ENCODE data around the gene UBE2D3. TPM values are rescaled to one million over a fixed set of nuclear protein-coding genes. Genes with fewer than 3 reads are reported as not detected.

Gene UBE2D3
- total RNA-seq, 1 donor from 2014 or later, result 261 TPM

DNA sequence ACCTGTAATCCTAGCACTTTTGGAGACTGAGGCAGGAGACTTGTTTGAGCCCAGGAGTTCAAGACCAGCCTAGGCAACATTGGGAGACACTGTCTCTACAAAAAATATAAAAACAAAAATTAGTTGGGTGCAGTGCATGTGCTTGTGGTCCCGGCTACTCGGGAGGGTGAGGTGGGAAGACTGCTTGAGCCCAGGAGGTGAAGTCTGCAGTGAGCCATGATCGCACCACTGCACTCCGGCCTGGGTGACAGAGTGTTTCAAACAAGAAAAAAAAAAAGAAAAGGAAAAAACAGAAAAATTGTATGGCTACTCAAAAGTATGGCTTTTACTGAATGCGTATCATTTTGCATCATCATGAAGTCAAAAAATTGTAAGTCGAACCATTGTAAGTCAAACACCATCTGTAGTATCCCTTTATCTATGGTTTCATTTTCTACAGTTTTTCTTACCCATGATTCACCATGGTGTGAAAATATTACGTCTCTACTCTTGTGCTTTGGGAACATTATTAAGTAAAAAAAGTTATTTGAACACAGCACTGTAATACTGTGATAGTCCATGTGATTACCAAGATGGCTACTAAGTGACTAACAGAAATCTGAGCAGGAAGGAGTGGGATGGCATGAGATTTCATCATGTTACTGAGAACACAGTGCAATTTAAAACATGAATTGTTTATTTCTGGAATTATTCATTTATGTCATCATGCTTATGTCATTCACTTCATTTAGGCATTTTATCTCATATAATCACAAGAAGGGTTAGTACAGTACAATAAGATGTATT lies 40.1 kb downstream of the UBE2D3 start:
- TF ChIP-seq, protein P1, sequence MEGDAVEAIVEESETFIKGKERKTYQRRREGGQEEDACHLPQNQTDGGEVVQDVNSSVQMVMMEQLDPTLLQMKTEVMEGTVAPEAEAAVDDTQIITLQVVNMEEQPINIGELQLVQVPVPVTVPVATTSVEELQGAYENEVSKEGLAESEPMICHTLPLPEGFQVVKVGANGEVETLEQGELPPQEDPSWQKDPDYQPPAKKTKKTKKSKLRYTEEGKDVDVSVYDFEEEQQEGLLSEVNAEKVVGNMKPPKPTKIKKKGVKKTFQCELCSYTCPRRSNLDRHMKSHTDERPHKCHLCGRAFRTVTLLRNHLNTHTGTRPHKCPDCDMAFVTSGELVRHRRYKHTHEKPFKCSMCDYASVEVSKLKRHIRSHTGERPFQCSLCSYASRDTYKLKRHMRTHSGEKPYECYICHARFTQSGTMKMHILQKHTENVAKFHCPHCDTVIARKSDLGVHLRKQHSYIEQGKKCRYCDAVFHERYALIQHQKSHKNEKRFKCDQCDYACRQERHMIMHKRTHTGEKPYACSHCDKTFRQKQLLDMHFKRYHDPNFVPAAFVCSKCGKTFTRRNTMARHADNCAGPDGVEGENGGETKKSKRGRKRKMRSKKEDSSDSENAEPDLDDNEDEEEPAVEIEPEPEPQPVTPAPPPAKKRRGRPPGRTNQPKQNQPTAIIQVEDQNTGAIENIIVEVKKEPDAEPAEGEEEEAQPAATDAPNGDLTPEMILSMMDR (IDR thresholded peaks at IDR 0.05; ENCODE audit: partially characterized antibody, unreplicated experiment), result no peak
- no peak for DNase-seq
- Mint-ChIP-seq H3K9me3 (ENCODE audit: unreplicated experiment) (peaks cover 2% of the 10 kb centered on the region), H3K27me3 (ENCODE audit: unreplicated experiment) (no peaks in the 10 kb centered on the region), H3K4me1 (ENCODE audit: low read depth, unreplicated experiment) (no peaks in the 10 kb centered on the region), H3K27ac (ENCODE audit: unreplicated experiment) (no peak overlapping the region), H3K4me3 (ENCODE audit: unreplicated experiment) (no peak overlapping the region), H3K36me3 (ENCODE audit: unreplicated experiment) (no peaks in the 10 kb centered on the region)

DNA sequence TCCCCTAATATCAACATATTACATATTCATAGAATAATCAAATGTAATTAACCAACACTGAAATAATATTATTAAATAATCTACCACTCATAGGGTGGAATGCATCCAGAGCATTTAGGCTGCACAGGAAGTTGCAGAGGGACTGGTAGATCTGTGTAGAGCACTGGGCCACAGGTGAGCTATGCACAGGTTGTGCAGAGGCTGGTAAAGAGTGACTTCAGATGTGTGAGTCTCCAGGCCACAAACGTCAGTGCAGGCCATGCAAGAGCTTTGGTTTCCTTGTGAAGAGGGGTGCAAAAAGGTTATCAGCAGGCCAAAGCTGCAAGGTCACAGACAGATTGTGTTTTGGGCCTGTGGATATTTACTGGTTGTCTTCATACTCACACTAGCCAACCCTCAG lies 41.1 kb downstream of the UBE2D3 start:
- H3K9me3 Mint-ChIP-seq (ENCODE audit: unreplicated experiment), result peaks cover 2% of the 10 kb centered on the region
- no peaks in the 10 kb centered on the region for H3K4me1 Mint-ChIP-seq (ENCODE audit: low read depth, unreplicated experiment)
- no peaks in the 10 kb centered on the region for H3K27me3 Mint-ChIP-seq (ENCODE audit: unreplicated experiment)
- H3K36me3 Mint-ChIP-seq (ENCODE audit: unreplicated experiment), result no peaks in the 10 kb centered on the region
- TF ChIP-seq, protein P1 (IDR thresholded peaks at IDR 0.05; ENCODE audit: partially characterized antibody, unreplicated experiment), result no peak
- no peak overlapping the region for H3K4me3 Mint-ChIP-seq (ENCODE audit: unreplicated experiment)
- H3K27ac Mint-ChIP-seq (ENCODE audit: unreplicated experiment), result no peak overlapping the region
- DNase-seq, result no peak

DNA sequence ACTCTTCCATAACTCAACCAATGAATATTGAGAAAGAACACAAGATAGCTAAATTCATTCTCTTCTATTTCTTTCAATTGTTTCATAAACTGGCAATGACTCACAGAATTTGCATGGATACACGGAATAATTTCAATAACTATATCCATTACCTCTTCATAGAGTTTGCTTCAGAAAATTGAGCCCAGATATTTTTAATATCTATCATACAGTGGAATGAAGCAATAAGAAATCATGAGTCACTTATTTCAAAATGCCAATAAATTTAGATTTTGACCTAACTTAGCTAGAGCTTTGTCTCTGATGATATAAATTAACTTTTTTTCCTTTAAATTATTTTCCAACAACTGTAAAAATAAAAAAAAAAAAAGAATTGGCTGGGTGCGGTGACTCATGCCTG lies 44.3 kb downstream of the UBE2D3 start:
- Mint-ChIP-seq H3K4me1 (ENCODE audit: low read depth, unreplicated experiment) (no peaks in the 10 kb centered on the region), H3K9me3 (ENCODE audit: unreplicated experiment) (peaks cover 2% of the 10 kb centered on the region), H3K36me3 (ENCODE audit: unreplicated experiment) (no peaks in the 10 kb centered on the region), H3K4me3 (ENCODE audit: unreplicated experiment) (no peak overlapping the region), H3K27me3 (ENCODE audit: unreplicated experiment) (no peaks in the 10 kb centered on the region), H3K27ac (ENCODE audit: unreplicated experiment) (no peak overlapping the region)
- TF ChIP-seq, protein P1 (IDR thresholded peaks at IDR 0.05; ENCODE audit: partially characterized antibody, unreplicated experiment), result no peak
- no peak for DNase-seq

DNA sequence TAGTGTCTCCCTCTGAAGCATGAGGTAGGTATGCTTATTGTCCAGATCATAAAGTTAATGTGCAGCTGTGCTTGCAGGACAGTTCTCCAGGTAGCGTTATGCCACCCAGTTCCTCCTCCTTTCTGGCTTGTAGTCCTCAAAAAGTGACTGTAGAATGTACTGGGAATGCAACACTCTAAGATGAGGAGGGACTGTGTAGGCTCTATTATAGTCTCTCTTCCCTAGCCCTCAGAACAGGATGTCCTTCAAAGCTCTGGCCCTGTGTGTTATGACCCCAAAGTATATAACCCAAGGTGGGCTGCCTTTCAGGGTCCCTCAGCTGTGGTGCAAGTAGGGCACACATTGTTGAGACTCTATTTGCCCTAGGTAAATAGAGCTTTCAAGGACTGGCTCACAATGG lies 45.8 kb downstream of the UBE2D3 start:
- no peaks in the 10 kb centered on the region for H3K36me3 Mint-ChIP-seq (ENCODE audit: unreplicated experiment)
- TF ChIP-seq, protein P1 (IDR thresholded peaks at IDR 0.05; ENCODE audit: partially characterized antibody, unreplicated experiment), result no peak
- no peak overlapping the region for H3K27ac Mint-ChIP-seq (ENCODE audit: unreplicated experiment)
- DNase-seq, result no peak
- H3K4me1 Mint-ChIP-seq (ENCODE audit: low read depth, unreplicated experiment), result no peaks in the 10 kb centered on the region
- H3K4me3 Mint-ChIP-seq (ENCODE audit: unreplicated experiment), result no peak overlapping the region
- H3K27me3 Mint-ChIP-seq (ENCODE audit: unreplicated experiment), result no peaks in the 10 kb centered on the region
- peaks cover 2% of the 10 kb centered on the region for H3K9me3 Mint-ChIP-seq (ENCODE audit: unreplicated experiment)

DNA sequence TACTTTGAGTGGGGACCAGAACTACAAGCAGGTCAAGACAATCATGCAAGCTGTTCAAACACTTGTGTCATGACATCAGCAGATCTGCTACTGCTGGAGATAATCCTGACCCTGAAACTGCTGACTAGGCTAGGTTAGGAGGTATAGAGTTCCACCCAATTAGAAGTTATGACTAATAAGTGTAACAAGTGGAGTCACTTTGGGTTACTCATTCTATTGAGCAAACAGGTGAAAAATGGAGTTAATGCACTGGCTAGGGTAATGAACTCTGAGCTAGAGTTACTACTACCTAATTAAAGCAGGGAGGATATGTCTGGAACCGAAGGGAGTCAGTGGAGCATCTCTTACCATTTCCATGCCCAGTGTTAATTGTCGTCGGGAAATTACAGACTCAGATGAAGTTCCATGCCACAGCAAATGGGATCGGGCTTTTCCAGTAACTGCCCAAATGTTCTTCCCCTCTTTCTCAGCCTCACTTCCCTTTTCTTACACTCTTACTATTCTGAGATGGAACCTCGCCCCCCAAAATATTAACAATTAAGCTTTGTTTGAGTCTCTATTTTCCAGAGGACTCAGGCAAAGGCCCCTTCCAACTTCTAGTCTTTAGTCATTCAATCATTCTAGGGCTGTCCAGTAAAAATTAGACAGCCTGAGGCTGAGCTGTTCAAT lies 46.7 kb downstream of the UBE2D3 start:
- no peak overlapping the region for H3K4me3 Mint-ChIP-seq (ENCODE audit: unreplicated experiment)
- H3K27ac Mint-ChIP-seq (ENCODE audit: unreplicated experiment), result no peak overlapping the region
- H3K27me3 Mint-ChIP-seq (ENCODE audit: unreplicated experiment), result no peaks in the 10 kb centered on the region
- H3K4me1 Mint-ChIP-seq (ENCODE audit: low read depth, unreplicated experiment), result no peaks in the 10 kb centered on the region
- H3K36me3 Mint-ChIP-seq (ENCODE audit: unreplicated experiment), result no peaks in the 10 kb centered on the region
- TF ChIP-seq, protein P1 (IDR thresholded peaks at IDR 0.05; ENCODE audit: partially characterized antibody, unreplicated experiment), result no peak
- H3K9me3 Mint-ChIP-seq (ENCODE audit: unreplicated experiment), result no peaks in the 10 kb centered on the region
- DNase-seq, result no peak

All from glutamatergic neuron (in vitro differentiated cells).